ENCODE data around the gene SPATA1. TPM values are rescaled to one million over a fixed set of nuclear protein-coding genes. Genes with fewer than 3 reads are reported as not detected.

SPATA1 gene
- total and polyA plus RNA-seq, 9 of the 15 experiments (the other 6 are each of a cell fraction or from before 2014, with no cell fraction given) = 0.79 to 2.9 (median 1.5) TPM

DNA sequence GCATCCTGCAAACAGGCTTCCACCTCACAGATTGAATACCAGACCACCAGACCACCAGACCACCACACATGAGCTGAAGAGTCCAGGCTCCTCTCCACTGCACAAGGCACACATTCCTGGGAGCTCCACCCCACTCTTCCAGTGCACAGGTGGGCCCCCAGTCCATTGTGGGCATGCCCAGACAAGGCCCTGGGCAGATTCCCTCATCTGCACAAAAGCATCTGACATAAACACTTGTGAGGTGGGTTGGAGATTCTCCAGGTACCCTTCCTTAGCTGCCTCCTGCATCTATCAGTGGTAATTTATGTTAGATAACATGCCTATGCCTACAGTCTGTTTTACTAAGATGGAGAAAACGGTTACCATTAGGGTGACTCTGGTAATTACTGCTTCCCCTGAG, 79.6 kb downstream of the SPATA1 start (continued):
- TF ChIP-seq ARID3A (IDR thresholded peaks at IDR 0.05; ENCODE audit: borderline replicate concordance, low read depth, low read length) (no peak), PML (IDR thresholded peaks at IDR 0.05; ENCODE audit: low read length) (no peak), ATF3 (IDR thresholded peaks at IDR 0.05) (no peak), ATF3 (CRISPR knock-in tag; conservative IDR thresholded peaks at IDR 0.05) (no peak), MBD1 (CRISPR knock-in tag; IDR thresholded peaks at IDR 0.05) (no peak), PHTF2 (CRISPR knock-in tag; IDR thresholded peaks at IDR 0.05) (no peak), ZKSCAN3 (CRISPR knock-in tag; IDR thresholded peaks at IDR 0.05) (no peak), TFE3 (CRISPR knock-in tag; IDR thresholded peaks at IDR 0.05) (no peak), RAD21 (CRISPR knock-in tag; conservative IDR thresholded peaks at IDR 0.05 in 1 of 2, IDR thresholded peaks at IDR 0.05 in 1 of 2) (no peak), ETS2 (tag; IDR thresholded peaks at IDR 0.05; ENCODE audit: borderline replicate concordance, poor library complexity, severe bottlenecking) (no peak), MYC (IDR thresholded peaks at IDR 0.05; ENCODE audit: low read depth, low read length) (no peak), MYC (CRISPR knock-in tag; IDR thresholded peaks at IDR 0.05; ENCODE audit: borderline replicate concordance, low read depth) (no peak)
- TF ChIP-seq, protein P1, sequence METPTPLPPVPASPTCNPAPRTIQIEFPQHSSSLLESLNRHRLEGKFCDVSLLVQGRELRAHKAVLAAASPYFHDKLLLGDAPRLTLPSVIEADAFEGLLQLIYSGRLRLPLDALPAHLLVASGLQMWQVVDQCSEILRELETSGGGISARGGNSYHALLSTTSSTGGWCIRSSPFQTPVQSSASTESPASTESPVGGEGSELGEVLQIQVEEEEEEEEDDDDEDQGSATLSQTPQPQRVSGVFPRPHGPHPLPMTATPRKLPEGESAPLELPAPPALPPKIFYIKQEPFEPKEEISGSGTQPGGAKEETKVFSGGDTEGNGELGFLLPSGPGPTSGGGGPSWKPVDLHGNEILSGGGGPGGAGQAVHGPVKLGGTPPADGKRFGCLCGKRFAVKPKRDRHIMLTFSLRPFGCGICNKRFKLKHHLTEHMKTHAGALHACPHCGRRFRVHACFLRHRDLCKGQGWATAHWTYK (CRISPR knock-in tag; IDR thresholded peaks at IDR 0.05) = no peak
